CD4-positive, alpha-beta T cell treated with Interleukin-6 for 4 hours (primary cell): ENCODE measurements around the gene NIN.

Experiments
- DNase-seq: peaks from one replicate; pipeline ENCODE4 v3.0.0-alpha.2; 2020; ENCODE audit warnings: mixed read lengths

The NIN gene

GRCh38 chr14:50830932-50831725 lies at the start of gene NIN:
TSS of gene NIN (minus strand) at chr14:50831162. CDS start at chr14:50822056, 9,106 bp downstream.
- DNase-seq: peak; percentile 83

- DNase-seq: peak; percentile 69
Observed at GRCh38 chr14:50875359-50876070, 44.6 kb upstream of the NIN start.

- no peak for DNase-seq
Observed at GRCh38 chr14:50874757-50875156, 43.8 kb upstream of the NIN start.

GRCh38 chr14:50871914-50872732 lies 41.2 kb upstream of the NIN start, which contains the start of gene ABHD12B:
TSS of gene ABHD12B (plus strand) at chr14:50872053. CDS start at chr14:50872175, 122 bp downstream.
- no peak for DNase-seq

GRCh38 chr14:50871228-50871627 lies 40.3 kb upstream of the NIN start:
- no peak for DNase-seq

- DNase-seq: no peak
Observed at GRCh38 chr14:50865391-50866076, 34.6 kb upstream of the NIN start.

GRCh38 chr14:50864946-50865345 lies 34.0 kb upstream of the NIN start:
- no peak for DNase-seq

- no peak for DNase-seq
Observed at GRCh38 chr14:50864237-50864636, 33.3 kb upstream of the NIN start.

- no peak for DNase-seq
Observed at GRCh38 chr14:50862036-50862570, 31.1 kb upstream of the NIN start.

- peak; percentile 95 for DNase-seq
Observed at GRCh38 chr14:50860478-50861086, 29.6 kb upstream of the NIN start.

GRCh38 chr14:50859296-50859624 lies 28.3 kb upstream of the NIN start:
- DNase-seq: no peak

GRCh38 chr14:50856660-50857059 lies 25.7 kb upstream of the NIN start:
- DNase-seq: no peak

GRCh38 chr14:50855558-50855957 lies 24.6 kb upstream of the NIN start:
- no peak for DNase-seq

GRCh38 chr14:50854521-50854920 lies 23.6 kb upstream of the NIN start:
- no peak for DNase-seq

- no peak for DNase-seq
Observed at GRCh38 chr14:50853891-50854290, 22.9 kb upstream of the NIN start.

GRCh38 chr14:50846226-50846880 lies 15.4 kb upstream of the NIN start:
- DNase-seq: no peak

GRCh38 chr14:50845166-50845565 lies 14.2 kb upstream of the NIN start:
- DNase-seq: no peak

- DNase-seq: no peak
Observed at GRCh38 chr14:50844391-50844790, 13.4 kb upstream of the NIN start.

- no peak for DNase-seq
Observed at GRCh38 chr14:50839691-50840090, 8.7 kb upstream of the NIN start.

- peak; percentile 18 for DNase-seq
Observed at GRCh38 chr14:50839048-50839447, 8.1 kb upstream of the NIN start.

- DNase-seq: no peak
Observed at GRCh38 chr14:50837850-50838470, 7.0 kb upstream of the NIN start.
